Stimulated activated CD4-positive, alpha-beta T cell treated with anti-CD3 and anti-CD28 coated beads, TNF-alpha, amount 100 ng/mL, for 1 hour (primary cell): Measurements from ENCODE around the gene MPI.
"Not testable (repeated sequence)": the region's sequence is repeated elsewhere in the genome, so short reads cannot be mapped to it uniquely, and the experiment has no call there.

Experiments
- DNase-seq, 3 donors: peaks; one replicate each; pipeline ENCODE4 v3.0.0-alpha.2; 2020; ENCODE audit warnings: low read depth in 3 of 3, low spot score in 1 of 3

The MPI gene

DNA sequence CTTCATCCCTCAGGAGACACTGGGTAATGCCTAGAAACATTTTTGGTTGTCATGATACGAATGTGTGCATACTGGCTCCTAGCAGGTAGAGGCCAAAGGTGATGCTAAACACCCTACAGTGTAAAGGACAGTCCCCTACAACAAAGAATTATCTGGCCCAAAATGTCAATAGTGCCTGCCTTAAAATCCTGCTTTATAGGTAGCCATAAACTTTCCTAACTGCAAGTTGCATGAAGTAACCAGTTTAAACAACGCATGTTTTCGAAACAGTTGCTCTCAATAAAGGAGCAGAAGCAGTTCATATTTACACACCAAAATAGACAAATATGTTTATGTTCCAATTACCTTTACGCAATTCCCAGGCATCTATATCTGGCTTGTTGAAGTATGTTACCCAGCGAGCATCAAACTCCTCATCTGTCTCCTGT is 38.9 kb downstream of the MPI start:
- DNase-seq, result no peak

DNA sequence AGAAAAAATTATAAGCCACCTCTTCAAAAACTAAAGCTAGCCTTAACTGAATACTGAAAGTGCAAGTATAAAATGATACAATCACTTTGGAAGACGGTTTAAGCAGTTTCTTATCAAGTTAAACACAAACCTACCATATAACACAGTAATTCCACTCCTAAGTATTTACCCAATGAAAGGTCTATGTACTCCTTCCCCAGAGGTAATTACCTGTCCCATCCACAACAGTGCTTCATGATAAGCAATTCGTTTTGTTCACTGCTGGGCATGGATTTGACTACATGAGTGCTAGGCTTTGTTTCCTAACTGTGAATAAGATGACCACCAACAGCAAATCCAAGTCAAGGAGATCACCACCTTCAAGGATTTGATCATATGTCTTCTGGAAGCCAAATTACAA is 43.7 kb downstream of the MPI start:
- no peak for DNase-seq

DNA sequence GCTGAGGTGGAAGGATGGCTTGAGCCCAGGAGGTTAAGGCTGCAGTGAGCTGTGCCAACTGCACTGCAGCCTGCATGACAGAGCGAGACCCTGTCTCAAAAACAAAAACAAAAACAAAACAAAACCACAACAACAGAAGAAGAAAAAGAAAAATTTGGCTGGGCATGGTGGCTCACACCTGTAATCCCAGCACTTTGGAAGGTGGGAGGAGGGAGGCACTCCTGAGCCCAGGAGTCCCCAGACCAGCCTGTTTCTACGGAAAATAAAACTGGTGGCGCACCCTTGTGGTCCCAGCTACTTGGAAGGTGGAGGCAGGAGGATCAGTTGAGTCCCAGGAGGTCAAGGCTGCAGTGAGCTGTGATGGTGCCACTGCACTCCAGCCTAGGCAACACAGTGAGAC is 45.4 kb downstream of the MPI start:
- DNase-seq, result not testable (repeated sequence)

DNA sequence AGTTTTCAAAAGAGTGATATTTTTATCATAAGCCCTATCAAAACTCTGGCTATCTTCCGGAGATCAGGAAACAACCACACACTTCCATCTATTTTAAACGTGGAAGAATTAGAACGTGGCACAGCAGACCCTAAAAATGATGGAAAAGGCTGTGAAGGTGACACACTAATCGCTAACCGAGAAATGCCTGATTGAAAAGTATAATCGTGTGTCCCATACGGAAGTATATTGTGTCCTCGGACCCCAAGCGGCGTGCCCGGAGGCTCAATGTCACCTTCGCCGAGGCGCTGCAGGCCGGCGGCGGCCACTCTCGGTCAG is 47.4 kb downstream of the MPI start:
- DNase-seq, result no peak

DNA sequence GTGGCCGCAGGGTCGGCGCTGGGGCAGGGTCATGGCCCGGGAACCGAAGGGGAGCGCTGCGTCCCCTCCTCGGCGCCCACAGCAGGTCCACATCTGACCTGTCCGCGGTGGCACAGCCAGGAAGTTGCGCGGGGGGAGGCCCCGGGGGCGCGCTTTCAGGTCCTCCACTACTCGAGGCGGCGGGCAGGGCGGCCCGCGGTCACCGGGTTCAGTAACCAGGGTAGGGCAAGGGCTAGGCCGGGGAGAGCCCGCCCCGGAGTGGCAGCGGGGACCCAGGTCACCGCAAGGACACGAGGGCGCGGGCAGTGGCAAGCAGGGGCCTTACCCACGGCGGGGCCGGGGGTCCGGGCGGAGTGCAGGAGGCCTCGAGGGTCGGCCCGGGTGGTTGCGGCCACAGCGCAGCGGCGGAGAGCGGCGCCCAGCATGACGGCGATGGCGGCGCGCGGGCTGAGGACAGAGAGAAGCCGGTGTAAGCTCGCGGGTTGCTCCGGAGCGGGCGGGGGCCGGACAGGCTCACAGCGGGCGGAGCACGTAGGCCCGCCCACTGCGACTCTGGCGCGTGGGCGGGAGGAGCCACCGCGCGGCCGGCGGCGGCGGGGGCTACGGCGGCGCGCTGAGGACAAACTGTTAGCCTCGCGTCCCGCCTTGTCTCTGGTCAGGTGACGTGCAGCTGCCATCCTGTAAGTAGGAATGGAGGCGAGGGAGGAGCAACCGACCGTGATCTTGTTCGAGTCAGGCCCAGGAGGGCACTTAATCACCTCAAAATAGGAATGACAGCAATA is 47.9 kb downstream of the MPI start, which contains the start of gene COX5A:
Gene COX5A, minus strand, starts transcription at position 484 of the 782 bp plus-strand sequence. Its CDS starts 59 bp downstream, at position 425.
- DNase-seq, result peak; percentile 77 to 84 (median 80)

DNA sequence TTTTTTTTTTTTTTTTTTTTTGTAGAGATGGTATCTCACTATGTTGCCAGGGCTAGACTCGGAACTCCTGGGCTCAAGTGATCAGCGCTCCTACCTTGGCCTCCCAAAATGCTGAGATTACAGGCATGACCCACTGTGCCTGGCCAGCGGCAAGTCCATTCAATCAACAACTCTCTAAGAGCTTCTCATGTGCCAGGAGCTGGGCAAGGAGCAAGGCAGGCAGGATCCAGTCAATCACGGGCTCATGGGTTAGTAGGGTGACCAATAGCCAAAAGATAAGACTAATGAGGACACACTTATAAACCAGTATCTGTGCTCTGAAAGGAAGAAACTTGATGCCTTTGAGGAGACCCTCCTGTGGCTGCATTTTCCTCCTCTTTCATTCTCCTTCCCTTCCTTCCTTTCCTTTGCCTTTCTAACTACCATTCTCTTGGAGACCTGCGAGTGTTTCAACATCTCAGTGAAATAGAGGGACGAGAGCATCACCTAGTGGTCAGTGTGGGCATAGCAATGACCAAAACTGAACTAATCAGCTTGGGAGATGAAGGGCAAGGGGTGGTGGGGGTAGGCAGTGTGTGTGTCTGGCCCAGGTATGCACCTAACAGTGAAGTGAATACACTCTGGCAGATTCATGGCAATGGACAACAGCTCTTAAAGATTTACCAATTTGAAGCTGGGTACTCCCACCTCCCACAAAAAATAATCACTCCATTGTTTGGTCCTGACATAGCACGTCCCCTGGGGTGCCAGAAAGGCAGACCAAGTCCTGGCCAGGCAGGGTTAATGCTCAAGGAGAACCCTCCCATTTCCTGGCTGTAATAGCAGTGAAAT is 60.5 kb downstream of the MPI start:
- peak; percentile 46 to 64 (median 63) for DNase-seq

DNA sequence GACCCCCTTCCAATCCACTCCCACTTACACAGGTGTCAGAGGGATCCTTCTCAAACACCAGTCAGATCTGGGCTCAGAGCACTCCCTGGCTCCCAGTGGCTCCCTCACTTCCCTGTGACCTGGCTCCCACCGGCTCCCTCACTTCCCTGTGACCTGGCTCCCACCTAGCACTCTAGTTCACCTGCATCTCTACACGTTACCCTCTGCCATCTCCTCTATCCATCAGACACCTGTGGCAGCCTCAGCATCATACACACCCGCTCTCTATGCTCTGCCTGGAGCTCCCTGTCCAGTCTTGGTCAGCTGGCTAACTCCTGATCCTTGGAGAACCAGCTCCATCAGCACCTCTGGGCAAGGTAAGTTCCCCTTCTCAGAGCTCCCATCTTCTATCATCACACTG is 61.2 kb downstream of the MPI start:
- DNase-seq, result no peak
